T-helper 2 cell treated with Interferon-gamma antibody and Interleukin-4, amounts not matched to agents 5 μg/mL and 100 μg/mL, for 36 hours (primary cell): ENCODE results near the gene UNC5CL.

Experiments used
- DNase-seq: peaks from one replicate; pipeline ENCODE4 v3.0.0; 2021; ENCODE audit warnings: low spot score
- H3K27ac Mint-ChIP-seq: one replicate; pipeline ENCODE4 v1.8.0; 2021; ENCODE audit warnings: mild to moderate bottlenecking, mixed read lengths
- H3K27me3 Mint-ChIP-seq: one replicate; pipeline ENCODE4 v1.8.0; 2021; ENCODE audit warnings: low read depth, mixed read lengths
- H3K36me3 Mint-ChIP-seq: one replicate; pipeline ENCODE4 v1.8.0; 2021; ENCODE audit warnings: low read depth, mixed read lengths
- H3K4me1 Mint-ChIP-seq: one replicate; pipeline ENCODE4 v1.8.0; 2021; ENCODE audit warnings: low read depth, mixed read lengths
- H3K4me3 Mint-ChIP-seq: one replicate; pipeline ENCODE4 v1.8.0; 2022; ENCODE audit warnings: mild to moderate bottlenecking, moderate library complexity, mixed read lengths
- H3K9me3 Mint-ChIP-seq: one replicate; pipeline ENCODE4 v1.8.0; 2021; ENCODE audit warnings: mixed read lengths

Gene UNC5CL

DNA sequence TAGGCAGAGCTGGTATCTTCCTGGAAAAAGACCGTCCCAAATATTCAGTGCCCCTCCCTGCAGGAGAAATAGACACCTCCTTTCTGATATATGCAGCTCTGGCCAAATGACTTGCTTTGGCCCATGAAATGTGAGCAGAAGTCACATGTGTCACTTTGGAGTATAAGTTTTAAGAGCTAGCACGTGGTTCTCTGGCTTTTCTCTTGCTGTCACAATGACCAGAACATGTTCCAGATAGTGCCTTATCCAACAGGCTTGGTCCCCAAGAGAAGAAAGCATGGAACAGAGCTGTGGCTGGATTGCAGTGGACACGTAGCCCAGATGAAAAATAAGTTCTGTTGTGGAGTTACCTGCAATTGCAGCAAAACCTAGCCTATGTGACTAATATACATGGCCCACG is 40.4 kb downstream of the UNC5CL start:
- no peaks in the 10 kb centered on the region for H3K4me1 Mint-ChIP-seq
- no peak overlapping the region for H3K27ac Mint-ChIP-seq
- peaks cover 42% of the 10 kb centered on the region for H3K27me3 Mint-ChIP-seq
- no peaks in the 10 kb centered on the region for H3K36me3 Mint-ChIP-seq
- H3K4me3 Mint-ChIP-seq, result no peak overlapping the region
- H3K9me3 Mint-ChIP-seq, result no peaks in the 10 kb centered on the region
- no peak for DNase-seq

GRCh38 chr6:40997234-40997957 is 41.6 kb downstream of the UNC5CL start:
- Mint-ChIP-seq H3K4me3 (no peak overlapping the region), H3K4me1 (no peaks in the 10 kb centered on the region), H3K27me3 (peaks cover 41% of the 10 kb centered on the region), H3K9me3 (no peaks in the 10 kb centered on the region), H3K27ac (no peak overlapping the region), H3K36me3 (no peaks in the 10 kb centered on the region)
- DNase-seq, result no peak

- no peaks in the 10 kb centered on the region for H3K36me3 Mint-ChIP-seq
- no peak for DNase-seq
- no peaks in the 10 kb centered on the region for H3K9me3 Mint-ChIP-seq
- no peaks in the 10 kb centered on the region for H3K4me1 Mint-ChIP-seq
- H3K4me3 Mint-ChIP-seq, result no peak overlapping the region
- H3K27ac Mint-ChIP-seq, result no peak overlapping the region
- peaks cover 40% of the 10 kb centered on the region for H3K27me3 Mint-ChIP-seq
Observed at GRCh38 chr6:40996591-40997233, 42.3 kb downstream of the UNC5CL start.

DNA sequence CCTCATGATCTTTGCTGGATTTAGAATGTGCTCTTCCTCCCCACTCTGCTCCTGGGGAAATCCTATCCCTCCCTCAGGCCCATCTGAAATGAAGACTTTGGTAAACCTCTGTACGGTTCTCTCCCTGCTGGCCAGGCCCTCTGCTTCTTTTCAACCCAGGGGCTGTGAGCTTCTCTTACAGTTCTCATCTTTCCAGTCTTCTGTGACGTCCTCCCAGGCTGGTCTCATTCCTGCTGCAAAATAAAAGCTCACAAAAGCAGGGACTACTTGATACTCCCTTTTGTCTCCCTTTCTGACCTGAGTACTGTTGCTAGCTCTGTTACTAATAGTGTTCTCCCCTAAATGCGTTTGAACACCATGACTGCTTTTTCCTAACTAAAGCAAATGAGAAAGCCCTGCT is 46.3 kb downstream of the UNC5CL start:
- Mint-ChIP-seq H3K27ac (no peak overlapping the region), H3K27me3 (peaks cover 39% of the 10 kb centered on the region), H3K4me3 (no peak overlapping the region), H3K9me3 (no peaks in the 10 kb centered on the region), H3K36me3 (no peaks in the 10 kb centered on the region), H3K4me1 (no peaks in the 10 kb centered on the region)
- DNase-seq, result no peak

- Mint-ChIP-seq H3K27ac (no peak overlapping the region), H3K4me3 (no peak overlapping the region), H3K27me3 (peaks cover 42% of the 10 kb centered on the region), H3K4me1 (no peaks in the 10 kb centered on the region), H3K36me3 (no peaks in the 10 kb centered on the region), H3K9me3 (no peaks in the 10 kb centered on the region)
- no peak for DNase-seq
Observed at GRCh38 chr6:40990301-40990700, 48.7 kb downstream of the UNC5CL start.

DNA sequence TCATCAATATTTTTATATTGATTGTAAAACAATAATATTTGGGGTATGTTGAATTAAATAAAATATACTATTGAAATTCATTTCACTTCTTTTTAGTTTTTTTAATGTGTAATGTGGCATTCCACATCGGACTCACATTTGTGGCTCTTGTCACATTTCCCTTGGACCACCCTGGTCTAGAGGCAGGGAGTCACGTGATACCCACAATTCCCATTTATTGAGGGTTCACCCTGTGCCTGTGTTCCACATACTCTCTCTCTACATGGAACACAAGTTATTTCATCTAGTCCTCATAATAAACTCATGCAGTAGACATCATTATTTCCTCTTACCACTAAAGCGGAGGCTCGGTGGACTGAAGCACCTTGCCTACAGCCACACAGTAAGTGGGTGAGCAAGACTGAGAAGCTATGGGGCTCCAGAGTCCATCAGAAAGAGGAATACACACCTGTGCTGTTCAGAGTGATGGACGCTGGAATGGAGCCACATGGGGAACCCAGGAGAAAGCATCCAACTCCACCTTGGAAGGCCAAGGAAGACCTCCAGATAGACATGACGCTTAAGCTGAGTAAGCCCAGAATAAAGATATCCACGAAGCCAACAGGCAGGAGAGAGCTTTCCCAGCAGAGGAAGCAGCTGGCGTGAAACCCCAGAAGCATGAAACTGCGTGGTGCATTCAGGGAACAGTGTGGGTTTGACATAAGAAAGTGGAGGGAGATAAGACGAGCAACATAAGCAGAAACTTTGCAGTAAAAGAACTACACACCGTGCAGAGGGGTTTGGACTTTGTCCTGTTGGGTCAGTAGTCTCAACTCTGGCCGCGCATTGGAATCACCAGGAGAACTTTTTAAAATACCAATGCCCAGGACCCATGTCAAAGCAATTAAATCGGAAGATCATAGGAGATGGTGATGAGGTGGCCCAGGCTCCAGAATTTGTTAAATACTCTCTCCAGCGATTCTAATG is 49.5 kb downstream of the UNC5CL start:
- Mint-ChIP-seq H3K9me3 (no peaks in the 10 kb centered on the region), H3K36me3 (no peaks in the 10 kb centered on the region), H3K27ac (no peak overlapping the region), H3K27me3 (peaks cover 41% of the 10 kb centered on the region), H3K4me3 (no peak overlapping the region), H3K4me1 (no peaks in the 10 kb centered on the region)
- DNase-seq, result no peak

DNA sequence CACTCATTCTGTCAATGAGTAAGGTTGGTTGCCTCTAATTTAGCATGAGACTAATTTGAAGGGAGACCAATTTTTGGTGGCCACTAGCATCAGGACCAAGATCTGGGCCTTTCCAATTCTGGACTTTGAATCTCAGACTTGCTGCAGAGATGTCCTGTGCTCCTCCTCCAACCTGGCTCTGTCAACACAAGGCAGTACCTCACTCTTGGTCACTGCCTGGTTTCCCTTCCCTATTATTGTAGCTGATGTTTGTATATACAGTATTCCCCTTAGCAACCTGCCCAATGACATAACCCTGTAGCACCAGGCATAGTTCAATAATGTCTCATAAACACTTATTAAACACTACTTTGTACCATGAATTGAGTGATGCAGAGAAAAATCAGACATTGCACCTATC is 50.4 kb downstream of the UNC5CL start:
- H3K36me3 Mint-ChIP-seq, result no peaks in the 10 kb centered on the region
- no peak for DNase-seq
- H3K9me3 Mint-ChIP-seq, result no peaks in the 10 kb centered on the region
- H3K27ac Mint-ChIP-seq, result no peak overlapping the region
- H3K4me1 Mint-ChIP-seq, result no peaks in the 10 kb centered on the region
- peaks cover 42% of the 10 kb centered on the region for H3K27me3 Mint-ChIP-seq
- no peak overlapping the region for H3K4me3 Mint-ChIP-seq

DNA sequence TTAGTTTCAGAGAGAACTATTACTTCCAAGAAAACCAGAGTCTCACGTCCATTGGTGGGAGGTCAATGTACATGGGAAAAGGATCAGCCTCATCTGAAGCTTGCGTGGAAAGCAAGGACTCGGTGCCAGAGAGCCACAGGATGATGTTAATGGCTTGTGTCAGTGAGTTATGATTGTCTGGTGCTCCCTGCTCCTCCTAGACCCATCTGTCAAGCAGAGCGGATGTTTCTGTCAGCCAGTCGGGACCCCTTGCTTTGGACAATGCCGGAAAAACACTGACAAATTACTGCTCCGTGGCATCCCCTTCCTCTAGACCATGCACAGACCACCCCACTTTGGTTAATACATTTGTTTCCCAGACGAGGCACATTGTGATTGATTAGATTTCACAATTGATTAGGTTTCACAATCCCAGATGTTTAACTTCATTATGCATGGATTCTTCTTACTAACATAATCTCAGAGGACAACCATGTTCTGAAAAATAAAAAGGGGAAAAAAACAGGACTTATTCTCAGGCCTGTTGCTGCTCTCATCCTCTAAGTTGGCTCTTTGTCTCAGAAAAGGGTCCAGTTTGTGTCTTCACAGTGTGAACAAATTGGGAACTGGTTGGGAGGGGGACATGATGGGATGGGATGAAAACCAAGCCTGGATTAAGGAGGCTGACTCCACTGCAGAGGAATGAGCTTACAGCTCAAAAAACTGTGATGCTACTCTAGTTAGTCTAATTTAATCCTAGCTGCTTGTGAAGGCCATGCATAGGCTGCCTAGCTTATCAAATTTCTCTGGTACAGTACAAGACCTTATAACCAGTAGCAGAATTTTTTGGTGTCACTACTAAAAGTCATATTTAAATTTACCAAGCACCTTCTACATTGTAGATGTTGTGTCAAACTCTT is 51.9 kb downstream of the UNC5CL start:
- no peaks in the 10 kb centered on the region for H3K36me3 Mint-ChIP-seq
- no peak for DNase-seq
- no peak overlapping the region for H3K27ac Mint-ChIP-seq
- peaks cover 44% of the 10 kb centered on the region for H3K27me3 Mint-ChIP-seq
- no peaks in the 10 kb centered on the region for H3K9me3 Mint-ChIP-seq
- H3K4me3 Mint-ChIP-seq, result no peak overlapping the region
- H3K4me1 Mint-ChIP-seq, result no peaks in the 10 kb centered on the region

GRCh38 chr6:40986364-40986763 is 52.7 kb downstream of the UNC5CL start:
- Mint-ChIP-seq H3K4me3 (no peak overlapping the region), H3K4me1 (no peaks in the 10 kb centered on the region), H3K27me3 (peaks cover 40% of the 10 kb centered on the region), H3K27ac (no peak overlapping the region), H3K36me3 (no peaks in the 10 kb centered on the region), H3K9me3 (no peaks in the 10 kb centered on the region)
- DNase-seq, result no peak

- no peaks in the 10 kb centered on the region for H3K4me1 Mint-ChIP-seq
- H3K9me3 Mint-ChIP-seq, result no peaks in the 10 kb centered on the region
- no peak overlapping the region for H3K4me3 Mint-ChIP-seq
- H3K27me3 Mint-ChIP-seq, result peaks cover 37% of the 10 kb centered on the region
- no peak overlapping the region for H3K27ac Mint-ChIP-seq
- DNase-seq, result no peak
- H3K36me3 Mint-ChIP-seq, result no peaks in the 10 kb centered on the region
Observed at GRCh38 chr6:40983752-40984151, 55.3 kb downstream of the UNC5CL start.

- no peak overlapping the region for H3K27ac Mint-ChIP-seq
- DNase-seq, result no peak
- no peaks in the 10 kb centered on the region for H3K36me3 Mint-ChIP-seq
- H3K4me3 Mint-ChIP-seq, result no peak overlapping the region
- H3K4me1 Mint-ChIP-seq, result no peaks in the 10 kb centered on the region
- peaks cover 35% of the 10 kb centered on the region for H3K27me3 Mint-ChIP-seq
- no peaks in the 10 kb centered on the region for H3K9me3 Mint-ChIP-seq
Observed at GRCh38 chr6:40982917-40983316, 56.1 kb downstream of the UNC5CL start.

DNA sequence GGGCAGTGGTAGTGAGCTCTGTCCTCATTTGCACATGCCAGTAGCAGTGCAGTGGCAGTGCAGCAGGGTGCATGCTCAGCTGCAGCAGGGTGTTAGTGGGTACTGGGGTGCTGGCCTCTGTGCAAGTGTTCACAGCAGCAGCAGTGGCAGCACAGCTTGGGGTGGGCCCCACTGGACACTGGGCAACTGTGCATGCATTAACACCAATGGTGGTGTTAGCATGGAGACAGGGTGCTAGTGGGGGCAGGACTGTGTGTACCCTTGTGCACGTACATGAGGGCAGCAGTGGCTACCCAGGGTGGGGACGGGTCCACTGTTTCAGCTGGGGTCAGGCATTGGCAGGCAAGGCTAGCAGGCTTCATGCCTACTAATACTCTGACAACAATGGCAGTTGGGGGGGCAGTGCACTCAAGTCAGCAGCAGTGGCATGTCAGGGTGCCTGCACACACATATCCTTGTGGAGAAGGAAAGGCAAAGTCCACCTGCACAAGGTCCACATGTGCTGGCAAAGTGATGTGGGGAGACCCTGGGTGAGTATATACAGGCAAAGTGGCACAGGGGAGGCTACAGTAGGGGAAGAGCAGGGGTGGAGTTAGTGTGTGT is 60.2 kb downstream of the UNC5CL start:
- Mint-ChIP-seq H3K9me3 (no peaks in the 10 kb centered on the region), H3K4me3 (no peak overlapping the region), H3K4me1 (no peaks in the 10 kb centered on the region), H3K36me3 (no peaks in the 10 kb centered on the region), H3K27me3 (peaks cover 63% of the 10 kb centered on the region), H3K27ac (no peak overlapping the region)
- DNase-seq, result no peak

GRCh38 chr6:40977695-40978094 is 61.3 kb downstream of the UNC5CL start:
- Mint-ChIP-seq H3K27ac (no peak overlapping the region), H3K4me1 (no peaks in the 10 kb centered on the region), H3K27me3 (peaks cover 57% of the 10 kb centered on the region), H3K4me3 (no peak overlapping the region), H3K36me3 (no peaks in the 10 kb centered on the region), H3K9me3 (no peaks in the 10 kb centered on the region)
- DNase-seq, result no peak
